H1 (cell line): ENCODE results near the gene NCK1. TPM values are rescaled to one million over a fixed set of nuclear protein-coding genes. Genes with fewer than 3 reads are reported as not detected.
A peak's percentile ranks its signal among the peaks of the same experiment; 100 is the strongest.

ENCODE experiments used
- CTCF ChIA-PET: fragments of 300-600 bp; sonication (Branson Sonifier 250); formaldehyde crosslinking; loops from one replicate; lab custom pipeline; 2021; ENCODE audit not compliant: partially characterized antibody; lab: Charles Lee
- POLR2A ChIA-PET: fragments of 300-600 bp; sonication (Branson Sonifier 250); formaldehyde crosslinking; loops from one replicate; lab custom pipeline; 2021; ENCODE audit warnings: inconsistent platforms; ENCODE audit not compliant: partially characterized antibody; lab: Charles Lee
- DNase-seq, 2 experiments: peaks; one replicate each; pipeline versions ENCODE4 v3.0.0 to v3.0.0-alpha.2; 2010 to 2022; ENCODE audit warnings: low spot score in 2 of 2, low read depth in 1 of 2, mixed read lengths in 1 of 2
- FAIRE-seq: peaks from 2 replicates; lab custom pipeline; 2011; peaks lifted over from hg19 to GRCh38; lab: Jason Lieb, UNC
- H2AFZ ChIP-seq: 2 replicates; pipeline ENCODE4 v1.8.1; 2012; ENCODE audit warnings: low read length, inconsistent platforms
- H2AK5ac ChIP-seq: 2 replicates; pipeline ENCODE4 v1.6.1; 2013; ENCODE audit warnings: low read depth, low read length
- H2BK120ac ChIP-seq: replicated peaks from 2 replicates; pipeline ENCODE3; 2013; ENCODE audit warnings: low read depth, low read length, inconsistent platforms
- H2BK12ac ChIP-seq: 2 replicates; pipeline ENCODE4 v1.6.1; 2013; ENCODE audit warnings: low read depth, low read length
- H2BK15ac ChIP-seq: 2 replicates; pipeline ENCODE4 v1.6.1; 2013; ENCODE audit warnings: low read length
- H2BK20ac ChIP-seq: 2 replicates; pipeline ENCODE4 v1.6.1; 2013; ENCODE audit warnings: low read length
- H2BK5ac ChIP-seq: 2 replicates; pipeline ENCODE4 v1.6.1; 2013; ENCODE audit warnings: low read depth, low read length
- H3K14ac ChIP-seq: 2 replicates; pipeline ENCODE4 v1.6.1; 2013; ENCODE audit warnings: inconsistent platforms; ENCODE audit not compliant: insufficient read length
- H3K18ac ChIP-seq: 2 replicates; pipeline ENCODE4 v1.6.1; 2013; ENCODE audit warnings: low read length; ENCODE audit errors: extremely low read depth
- H3K23ac ChIP-seq: 2 replicates; pipeline ENCODE4 v1.6.1; 2013; ENCODE audit warnings: inconsistent platforms; ENCODE audit not compliant: insufficient read length
- H3K23me2 ChIP-seq: 2 replicates; pipeline ENCODE4 v1.6.1; 2013; ENCODE audit warnings: low read depth, low read length
- H3K27ac ChIP-seq: 2 replicates; pipeline ENCODE4 v1.6.1; 2011; ENCODE audit warnings: low read depth, low read length, inconsistent platforms
- H3K27me3 ChIP-seq, 4 experiments: replicated peaks in 1 of 4; 1 replicate in 1 of 4; 2 replicates in 3 of 4; pipeline versions ENCODE4 v1.6.1 to v1.8.1; 2011 to 2013; ENCODE audit warnings: low read length in 3 of 4, mild to moderate bottlenecking in 3 of 4, inconsistent platforms in 2 of 4, mixed read lengths in 2 of 4, moderate library complexity in 1 of 4; ENCODE audit not compliant: control insufficient read depth in 3 of 4, insufficient read depth in 3 of 4; ENCODE audit errors: extremely low read depth in 1 of 4
- H3K36me3 ChIP-seq, 4 experiments: 2 replicates each; pipeline versions ENCODE4 v1.6.1 to v1.8.1; 2011 to 2013; ENCODE audit warnings: mild to moderate bottlenecking in 4 of 4, low read length in 3 of 4, moderate library complexity in 2 of 4, control low read depth in 1 of 4, inconsistent platforms in 1 of 4; ENCODE audit not compliant: insufficient read depth in 4 of 4, control insufficient read depth in 2 of 4
- H3K4ac ChIP-seq: replicated peaks from 2 replicates; pipeline ENCODE3; 2013; ENCODE audit warnings: low read length, low read depth, mixed read lengths, inconsistent platforms; ENCODE audit not compliant: insufficient read length
- H3K4me1 ChIP-seq, 4 experiments: replicated peaks in 1 of 4; 1 replicate in 1 of 4; 2 replicates in 3 of 4; pipeline versions ENCODE4 v1.6.1 to v1.8.1; 2011 to 2013; ENCODE audit warnings: low read length in 3 of 4, inconsistent platforms in 2 of 4, mixed read lengths in 1 of 4; ENCODE audit not compliant: insufficient read depth in 4 of 4, control insufficient read depth in 3 of 4
- H3K4me2 ChIP-seq, 2 experiments: 2 replicates each; pipeline versions ENCODE4 v1.6.1 to v1.8.1; 2011 to 2013; ENCODE audit warnings: low read depth in 2 of 2, low read length in 2 of 2, control low read depth in 1 of 2, inconsistent platforms in 1 of 2, mild to moderate bottlenecking in 1 of 2; ENCODE audit not compliant: insufficient read depth in 1 of 2
- H3K4me3 ChIP-seq, 4 experiments: fragments of 200-600, 300-600 bp in 1 of 4; sonication (generic), shearing (Covaris generic), sonication (Bioruptor Twin) in 1 of 4; 2 replicates each; pipeline versions ENCODE4 v1.5.1 to v1.8.1; 2011 to 2016; ENCODE audit warnings: low read length in 4 of 4, low read depth in 3 of 4, control low read depth in 2 of 4, inconsistent platforms in 2 of 4, mild to moderate bottlenecking in 2 of 4, mixed read lengths in 1 of 4, moderate library complexity in 1 of 4; ENCODE audit not compliant: insufficient read depth in 2 of 4; ENCODE audit errors: extremely low read depth in 1 of 4
- H3K56ac ChIP-seq: replicated peaks from 2 replicates; pipeline ENCODE3; 2013; ENCODE audit warnings: low read depth, mild to moderate bottlenecking, mixed read lengths, low read length, inconsistent platforms; ENCODE audit not compliant: insufficient read length
- H3K79me1 ChIP-seq: 2 replicates; pipeline ENCODE4 v1.6.1; 2013; ENCODE audit warnings: low read depth, low read length, control low read depth
- H3K79me2 ChIP-seq, 2 experiments: 2 replicates each; pipeline versions ENCODE4 v1.6.1 to v1.8.1; 2012 to 2013; ENCODE audit warnings: low read length in 2 of 2, mild to moderate bottlenecking in 2 of 2, inconsistent platforms in 1 of 2; ENCODE audit not compliant: insufficient read depth in 2 of 2, control insufficient read depth in 1 of 2
- H3K9ac ChIP-seq, 4 experiments: replicated peaks in 1 of 4; 1 replicate in 1 of 4; 2 replicates in 3 of 4; pipeline versions ENCODE4 v1.6.1 to v1.8.1; 2011 to 2013; ENCODE audit warnings: low read depth in 3 of 4, low read length in 3 of 4, control low read depth in 2 of 4, mild to moderate bottlenecking in 2 of 4, moderate library complexity in 2 of 4, inconsistent platforms in 1 of 4; ENCODE audit errors: extremely low read depth in 1 of 4
- H3K9me3 ChIP-seq, 2 experiments: 2 replicates each; pipeline versions ENCODE4 v1.6.1 to v1.8.1; 2012 to 2013; ENCODE audit warnings: mild to moderate bottlenecking in 2 of 2, moderate library complexity in 2 of 2, control low read depth in 1 of 2, inconsistent platforms in 1 of 2, low read depth in 1 of 2, low read length in 1 of 2, mixed read lengths in 1 of 2; ENCODE audit not compliant: insufficient read depth in 2 of 2
- H4K20me1 ChIP-seq, 2 experiments: replicated peaks in 1 of 2; 2 replicates each; pipeline versions ENCODE3 to v1.8.1; 2011 to 2013; ENCODE audit warnings: inconsistent platforms in 2 of 2, low read length in 2 of 2, mild to moderate bottlenecking in 1 of 2; ENCODE audit not compliant: insufficient read depth in 2 of 2, control insufficient read depth in 1 of 2
- H4K5ac ChIP-seq: 2 replicates; pipeline ENCODE4 v1.6.1; 2013; ENCODE audit warnings: low read length, low read depth, mixed read lengths, inconsistent platforms; ENCODE audit not compliant: insufficient read length
- H4K8ac ChIP-seq: 2 replicates; pipeline ENCODE4 v1.8.0; 2013; ENCODE audit warnings: mild to moderate bottlenecking, moderate library complexity, low read length, inconsistent platforms; ENCODE audit not compliant: insufficient read depth; ENCODE audit errors: extremely low read depth
- H4K91ac ChIP-seq: replicated peaks from 2 replicates; pipeline ENCODE3; 2013; ENCODE audit warnings: low read length, mixed read lengths, inconsistent platforms; ENCODE audit not compliant: insufficient read length
- BRCA1 ChIP-seq: IDR thresholded peaks from 2 replicates; pipeline ENCODE4 v1.6.1; 2012; ENCODE audit warnings: low read depth, low read length, improper control_type of control experiment
- CHD1 ChIP-seq: IDR thresholded peaks from 2 replicates; pipeline ENCODE4 v1.6.1; 2012; ENCODE audit warnings: low read depth, low read length, improper control_type of control experiment
- CREB1 ChIP-seq: IDR thresholded peaks from 2 replicates; pipeline ENCODE4 v1.6.1; 2012; ENCODE audit warnings: inconsistent platforms
- KDM4A ChIP-seq: IDR thresholded peaks from one replicate; pipeline ENCODE4 v1.7.1; 2012; ENCODE audit warnings: low read depth, mild to moderate bottlenecking, moderate library complexity, low read length, inconsistent platforms; ENCODE audit not compliant: severe bottlenecking
- MAFK ChIP-seq: IDR thresholded peaks from 2 replicates; pipeline ENCODE4 v1.6.1; 2012; ENCODE audit warnings: low read depth, mild to moderate bottlenecking, improper control_type of control experiment, low read length
- POU5F1 ChIP-seq: IDR thresholded peaks from 2 replicates; pipeline ENCODE4 v1.6.1; 2011; ENCODE audit warnings: low read depth, mild to moderate bottlenecking, low read length, moderate library complexity
- SIN3A ChIP-seq, 2 experiments: IDR thresholded peaks in 1 of 2; conservative IDR thresholded peaks in 1 of 2; 2 replicates each; pipeline ENCODE4 v1.6.1; 2011 to 2012; ENCODE audit warnings: low read length in 2 of 2, improper control_type of control experiment in 1 of 2, low read depth in 1 of 2, mild to moderate bottlenecking in 1 of 2
- SP4 ChIP-seq: IDR thresholded peaks from 2 replicates; pipeline ENCODE4 v1.6.1; 2012; ENCODE audit warnings: low read length, inconsistent platforms
- TBP ChIP-seq: IDR thresholded peaks from 2 replicates; pipeline ENCODE4 v1.6.1; 2011; ENCODE audit warnings: low read depth, low read length, improper control_type of control experiment
- ZNF274 ChIP-seq: IDR thresholded peaks from 2 replicates; pipeline ENCODE4 v1.7.0; 2012; ENCODE audit warnings: low read length, borderline replicate concordance; ENCODE audit errors: extremely low read depth
- whole genome bisulfite sequencing, 2 experiments: shearing (Covaris generic) in 1 of 2; methylation state at CpG; one replicate each; pipeline versions ENCODE4 v1.1.6 to v1.1.7; 2013 to 2015; ENCODE audit warnings: low lambda C conversion rate in 2 of 2, mixed read lengths in 2 of 2, inconsistent platforms in 1 of 2, low coverage in 1 of 2, missing lambda C conversion rate in 1 of 2; ENCODE audit not compliant: insufficient replicate concordance in 2 of 2, insufficient coverage in 1 of 2, insufficient read length in 1 of 2; ENCODE audit errors: extremely low coverage in 1 of 2, missing lambda C conversion rate in 1 of 2; 5-methylcytosine and 5-hydroxymethylcytosine counted together
- polyA plus RNA-seq, 7 experiments: library from polyadenylated mRNA; depleted of rRNA in 3 of 7; stranded (reverse) in 5 of 7; unstranded in 2 of 7; fragments of >200 nt in 5 of 7; fragments of 200-250 nt in 2 of 7; gene quantifications; 1 replicate in 5 of 7; 2 replicates in 1 of 7; 4 replicates in 1 of 7; pipeline versions ENCODE4 v1.2.1 to v1.2.3, GENCODE V29; 2011 to 2013; ENCODE audit warnings: missing spikeins in 2 of 7, mixed read lengths in 2 of 7
- total RNA-seq: library from RNA; stranded (reverse); fragmentation: NEBNext Ultra II Directional; extraction: Animal tissue kit (Norgen Biotek cat#: 25700); gene quantifications from 2 replicates; pipeline ENCODE4 v1.2.1, GENCODE V29; 2021

The NCK1 gene
- total and polyA plus RNA-seq, 2 of the 8 experiments (the other 6 are each of a cell fraction or from before 2014, with no cell fraction given) = 10.0 to 28.5 TPM

GRCh38 chr3:136898549-136898948 lies 36.5 kb downstream of the NCK1 start:
- DNase-seq (no peak), FAIRE-seq (no peak)
- Histone ChIP-seq H3K27me3 (no peaks in the 10 kb centered on the region), H2BK5ac (no peak overlapping the region), H3K14ac (no peak overlapping the region), H3K79me2 (peaks cover 5 to 94% of the 10 kb centered on the region in 2 experiments; a peak in 3 of 4 replicates), H4K5ac (no peak overlapping the region), H2BK120ac (no peak overlapping the region), H3K27ac (no peak overlapping the region), H4K20me1 (peaks cover 0 to 5% of the 10 kb centered on the region in 2 experiments), H3K23me2 (no peaks in the 10 kb centered on the region), H3K23ac (no peak overlapping the region), H4K8ac (no peak overlapping the region), H2AK5ac (no peak overlapping the region), H3K9me3 (no peaks in the 10 kb centered on the region), H3K56ac (no peak overlapping the region), H3K36me3 (peaks cover 0 to 2% (median 0%) of the 10 kb centered on the region in 4 experiments; a peak in 2 of 8 replicates), H3K4me1 (peaks cover 2 to 13% (median 7%) of the 10 kb centered on the region in 4 experiments; a peak in 5 of 7 replicates), H2BK20ac (no peak overlapping the region), H3K4ac (no peak overlapping the region), H3K18ac (no peak overlapping the region), H3K4me3 (no peak overlapping the region)
- ChIA-PET CTCF (interaction anchor here (0.6 to 1.5 kb wide), 3 partner anchors 14 to 696 kb away, joined by 3 to 4 read pairs (median 4); no protein-coding TSS in a partner anchor), POLR2A (interaction anchor here (1.5 to 1.6 kb wide), 2 partner anchors 11 to 35 kb away, joined by 3 read pairs; no protein-coding TSS in a partner anchor)
- 83% methylated on average over 4 of the region's 4 CpGs; no CpG with 5 or more reads in 1 of the 2 experiments for WGBS, 2 experiments
- TF ChIP-seq BRCA1 (no peak), CREB1 (no peak), SIN3A (conservative IDR thresholded peaks at IDR 0.05 in 1 of 2, IDR thresholded peaks at IDR 0.05 in 1 of 2; ENCODE audit: low read depth in 1 of 2, low read length in 2 of 2) (no peak), MAFK (no peak), TBP (no peak), CHD1 (no peak), SP4 (no peak), ZNF274 (no peak), POU5F1 (no peak), KDM4A (no peak)
- TF ChIP-seq, all 59 proteins: peak for 0
- Histone ChIP-seq H3K9ac (no peak overlapping the region), H3K4me2 (no peak overlapping the region), H2BK15ac (peak overlapping the region; percentile 65; the same call in 1 of the 2 replicates), H4K91ac (no peak overlapping the region), H2AFZ (no peak overlapping the region), H2BK12ac (no peak overlapping the region), H3K79me1 (no peaks in the 10 kb centered on the region)
